ENCODE results near the gene MACIR. TPM values are rescaled to one million over a fixed set of nuclear protein-coding genes. Genes with fewer than 3 reads are reported as not detected.

The MACIR gene
- total and polyA plus RNA-seq, 2 of the 13 experiments (the other 11 are each of a cell fraction or from before 2014, with no cell fraction given), result 2.4 to 4.4 TPM

DNA sequence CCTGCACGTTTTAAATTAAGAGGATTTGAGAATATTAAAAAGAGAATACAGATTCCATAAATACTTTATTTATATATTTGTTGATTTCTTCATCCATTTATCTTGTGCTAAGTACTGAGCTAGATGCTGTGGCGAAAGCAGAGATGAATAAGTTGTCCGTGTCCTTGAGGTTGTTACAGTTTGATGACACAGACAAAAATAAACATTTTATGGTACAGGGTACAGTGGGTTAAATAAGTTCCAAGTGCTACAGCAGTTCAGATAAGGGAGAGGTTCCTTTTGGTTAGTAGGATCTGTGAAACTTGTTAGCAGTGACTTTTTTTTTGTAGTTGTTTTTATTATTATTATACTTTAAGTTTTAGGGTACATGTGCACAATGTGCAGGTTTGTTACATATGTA, 50.2 kb downstream of the MACIR start (continued):
- TF ChIP-seq MAFK (conservative IDR thresholded peaks at IDR 0.05 in 1 of 2, IDR thresholded peaks at IDR 0.05 in 1 of 2; ENCODE audit: low read length in 2 of 2), result peak; percentile 49 to 50
- TF ChIP-seq SMAD9 (CRISPR knock-in tag; IDR thresholded peaks at IDR 0.05), result no peak
- TF ChIP-seq MYC (CRISPR knock-in tag; IDR thresholded peaks at IDR 0.05; ENCODE audit: borderline replicate concordance), result no peak
- TF ChIP-seq, protein P1, sequence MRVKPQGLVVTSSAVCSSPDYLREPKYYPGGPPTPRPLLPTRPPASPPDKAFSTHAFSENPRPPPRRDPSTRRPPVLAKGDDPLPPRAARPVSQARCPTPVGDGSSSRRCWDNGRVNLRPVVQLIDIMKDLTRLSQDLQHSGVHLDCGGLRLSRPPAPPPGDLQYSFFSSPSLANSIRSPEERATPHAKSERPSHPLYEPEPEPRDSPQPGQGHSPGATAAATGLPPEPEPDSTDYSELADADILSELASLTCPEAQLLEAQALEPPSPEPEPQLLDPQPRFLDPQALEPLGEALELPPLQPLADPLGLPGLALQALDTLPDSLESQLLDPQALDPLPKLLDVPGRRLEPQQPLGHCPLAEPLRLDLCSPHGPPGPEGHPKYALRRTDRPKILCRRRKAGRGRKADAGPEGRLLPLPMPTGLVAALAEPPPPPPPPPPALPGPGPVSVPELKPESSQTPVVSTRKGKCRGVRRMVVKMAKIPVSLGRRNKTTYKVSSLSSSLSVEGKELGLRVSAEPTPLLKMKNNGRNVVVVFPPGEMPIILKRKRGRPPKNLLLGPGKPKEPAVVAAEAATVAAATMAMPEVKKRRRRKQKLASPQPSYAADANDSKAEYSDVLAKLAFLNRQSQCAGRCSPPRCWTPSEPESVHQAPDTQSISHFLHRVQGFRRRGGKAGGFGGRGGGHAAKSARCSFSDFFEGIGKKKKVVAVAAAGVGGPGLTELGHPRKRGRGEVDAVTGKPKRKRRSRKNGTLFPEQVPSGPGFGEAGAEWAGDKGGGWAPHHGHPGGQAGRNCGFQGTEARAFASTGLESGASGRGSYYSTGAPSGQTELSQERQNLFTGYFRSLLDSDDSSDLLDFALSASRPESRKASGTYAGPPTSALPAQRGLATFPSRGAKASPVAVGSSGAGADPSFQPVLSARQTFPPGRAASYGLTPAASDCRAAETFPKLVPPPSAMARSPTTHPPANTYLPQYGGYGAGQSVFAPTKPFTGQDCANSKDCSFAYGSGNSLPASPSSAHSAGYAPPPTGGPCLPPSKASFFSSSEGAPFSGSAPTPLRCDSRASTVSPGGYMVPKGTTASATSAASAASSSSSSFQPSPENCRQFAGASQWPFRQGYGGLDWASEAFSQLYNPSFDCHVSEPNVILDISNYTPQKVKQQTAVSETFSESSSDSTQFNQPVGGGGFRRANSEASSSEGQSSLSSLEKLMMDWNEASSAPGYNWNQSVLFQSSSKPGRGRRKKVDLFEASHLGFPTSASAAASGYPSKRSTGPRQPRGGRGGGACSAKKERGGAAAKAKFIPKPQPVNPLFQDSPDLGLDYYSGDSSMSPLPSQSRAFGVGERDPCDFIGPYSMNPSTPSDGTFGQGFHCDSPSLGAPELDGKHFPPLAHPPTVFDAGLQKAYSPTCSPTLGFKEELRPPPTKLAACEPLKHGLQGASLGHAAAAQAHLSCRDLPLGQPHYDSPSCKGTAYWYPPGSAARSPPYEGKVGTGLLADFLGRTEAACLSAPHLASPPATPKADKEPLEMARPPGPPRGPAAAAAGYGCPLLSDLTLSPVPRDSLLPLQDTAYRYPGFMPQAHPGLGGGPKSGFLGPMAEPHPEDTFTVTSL (CRISPR knock-in tag; IDR thresholded peaks at IDR 0.05; ENCODE audit: borderline replicate concordance), result peak; percentile 44; the same call in 1 of the 2 replicates
- TF ChIP-seq, protein P2, sequence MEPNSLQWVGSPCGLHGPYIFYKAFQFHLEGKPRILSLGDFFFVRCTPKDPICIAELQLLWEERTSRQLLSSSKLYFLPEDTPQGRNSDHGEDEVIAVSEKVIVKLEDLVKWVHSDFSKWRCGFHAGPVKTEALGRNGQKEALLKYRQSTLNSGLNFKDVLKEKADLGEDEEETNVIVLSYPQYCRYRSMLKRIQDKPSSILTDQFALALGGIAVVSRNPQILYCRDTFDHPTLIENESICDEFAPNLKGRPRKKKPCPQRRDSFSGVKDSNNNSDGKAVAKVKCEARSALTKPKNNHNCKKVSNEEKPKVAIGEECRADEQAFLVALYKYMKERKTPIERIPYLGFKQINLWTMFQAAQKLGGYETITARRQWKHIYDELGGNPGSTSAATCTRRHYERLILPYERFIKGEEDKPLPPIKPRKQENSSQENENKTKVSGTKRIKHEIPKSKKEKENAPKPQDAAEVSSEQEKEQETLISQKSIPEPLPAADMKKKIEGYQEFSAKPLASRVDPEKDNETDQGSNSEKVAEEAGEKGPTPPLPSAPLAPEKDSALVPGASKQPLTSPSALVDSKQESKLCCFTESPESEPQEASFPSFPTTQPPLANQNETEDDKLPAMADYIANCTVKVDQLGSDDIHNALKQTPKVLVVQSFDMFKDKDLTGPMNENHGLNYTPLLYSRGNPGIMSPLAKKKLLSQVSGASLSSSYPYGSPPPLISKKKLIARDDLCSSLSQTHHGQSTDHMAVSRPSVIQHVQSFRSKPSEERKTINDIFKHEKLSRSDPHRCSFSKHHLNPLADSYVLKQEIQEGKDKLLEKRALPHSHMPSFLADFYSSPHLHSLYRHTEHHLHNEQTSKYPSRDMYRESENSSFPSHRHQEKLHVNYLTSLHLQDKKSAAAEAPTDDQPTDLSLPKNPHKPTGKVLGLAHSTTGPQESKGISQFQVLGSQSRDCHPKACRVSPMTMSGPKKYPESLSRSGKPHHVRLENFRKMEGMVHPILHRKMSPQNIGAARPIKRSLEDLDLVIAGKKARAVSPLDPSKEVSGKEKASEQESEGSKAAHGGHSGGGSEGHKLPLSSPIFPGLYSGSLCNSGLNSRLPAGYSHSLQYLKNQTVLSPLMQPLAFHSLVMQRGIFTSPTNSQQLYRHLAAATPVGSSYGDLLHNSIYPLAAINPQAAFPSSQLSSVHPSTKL (CRISPR knock-in tag; IDR thresholded peaks at IDR 0.05), result peak; percentile 71
- no peak for TF ChIP-seq NFE2L2 (IDR thresholded peaks at IDR 0.05; ENCODE audit: low read length)
- no peak for TF ChIP-seq ZBTB21 (CRISPR knock-in tag; IDR thresholded peaks at IDR 0.05)
- TF ChIP-seq ATF2 (CRISPR knock-in tag; IDR thresholded peaks at IDR 0.05), result no peak
- TF ChIP-seq FOXP4 (CRISPR knock-in tag; IDR thresholded peaks at IDR 0.05), result 0 out of 2 replicates have a peak, but pooled peaks have one; percentile 30
- no peak for TF ChIP-seq TRIM24 (CRISPR knock-in tag; IDR thresholded peaks at IDR 0.05)
- TF ChIP-seq SMARCC2 (IDR thresholded peaks at IDR 0.05), result no peak
- no peak for TF ChIP-seq FOXP1 (IDR thresholded peaks at IDR 0.05)
- peak; percentile 5; the same call in 1 of the 2 replicates for TF ChIP-seq FOXP1 (CRISPR knock-in tag; IDR thresholded peaks at IDR 0.05)
- TF ChIP-seq FOXA1 (IDR thresholded peaks at IDR 0.05), result no peak
- peak; percentile 41; the same call in 1 of the 2 replicates for TF ChIP-seq FOXA1 (CRISPR knock-in tag; IDR thresholded peaks at IDR 0.05)
- TF ChIP-seq ZNF652 (CRISPR knock-in tag; IDR thresholded peaks at IDR 0.05; ENCODE audit: borderline replicate concordance, low read depth), result peak; percentile 89
- TF ChIP-seq ZNF143 (CRISPR knock-in tag; IDR thresholded peaks at IDR 0.05), result no peak
- TF ChIP-seq ZNF547 (CRISPR knock-in tag; IDR thresholded peaks at IDR 0.05), result no peak

Measured in HepG2 (cell line).